MM.1S (cell line): Measurements from ENCODE around the gene JUN.
A peak's percentile ranks its signal among the peaks of the same experiment; 100 is the strongest.

Experiments
- DNase-seq: peaks from one replicate; pipeline ENCODE4 v3.0.0-alpha.2; 2015
- H2AFZ ChIP-seq: fragments of 300-600 bp; sonication (generic); 2 replicates; pipeline ENCODE4 v1.6.0; 2016; ENCODE audit warnings: antibody characterized with exemption, low read length
- H3F3A ChIP-seq: fragments of 300-600 bp; sonication (generic); 2 replicates; pipeline ENCODE4 v1.6.1; 2016; ENCODE audit warnings: mild to moderate bottlenecking, antibody characterized with exemption, low read length, moderate library complexity, mixed read lengths; ENCODE audit not compliant: insufficient read depth
- H3K27ac ChIP-seq: fragments of 300-600 bp; sonication (generic); 2 replicates; pipeline ENCODE4 v1.5.1; 2016; ENCODE audit warnings: mild to moderate bottlenecking, low read length
- H3K27me3 ChIP-seq: fragments of 300-600 bp; sonication (generic); replicated peaks from 2 replicates; pipeline ENCODE4 v1.6.0; 2016; ENCODE audit warnings: low read length; ENCODE audit not compliant: insufficient read depth
- H3K36me3 ChIP-seq: fragments of 300-600 bp; sonication (generic); replicated peaks from 2 replicates; pipeline ENCODE4 v1.6.1; 2016; ENCODE audit warnings: mild to moderate bottlenecking, low read length, mixed read lengths; ENCODE audit not compliant: insufficient read depth
- H3K4me1 ChIP-seq: fragments of 300-600 bp; sonication (generic); 2 replicates; pipeline ENCODE4 v1.6.1; 2016; ENCODE audit warnings: low read length, mixed read lengths
- H3K4me2 ChIP-seq: fragments of 300-600 bp; sonication (generic); 2 replicates; pipeline ENCODE4 v1.6.0; 2016; ENCODE audit warnings: low read depth, low read length
- H3K4me3 ChIP-seq: fragments of 300-600 bp; sonication (generic); 2 replicates; pipeline ENCODE4 v1.5.1; 2016; ENCODE audit warnings: low read length, mixed read lengths
- H3K79me2 ChIP-seq: fragments of 300-600 bp; sonication (generic); 2 replicates; pipeline ENCODE4 v1.6.1; 2016; ENCODE audit warnings: mixed run types, low read length, mixed read lengths
- H3K9ac ChIP-seq: fragments of 300-600 bp; sonication (generic); 2 replicates; pipeline ENCODE4 v1.6.1; 2016; ENCODE audit warnings: low read length, mixed read lengths
- H3K9me2 ChIP-seq: fragments of 300-600 bp; sonication (generic); replicated peaks from 2 replicates; pipeline ENCODE4 v1.6.1; 2016; ENCODE audit warnings: mild to moderate bottlenecking, low read length, mixed read lengths; ENCODE audit not compliant: insufficient read depth
- H3K9me3 ChIP-seq: fragments of 300-600 bp; sonication (generic); replicated peaks from 2 replicates; pipeline ENCODE4 v1.6.1; 2016; ENCODE audit warnings: mild to moderate bottlenecking, low read length, mixed read lengths; ENCODE audit not compliant: insufficient read depth
- H4K20me1 ChIP-seq: fragments of 300-600 bp; sonication (generic); 2 replicates; pipeline ENCODE4 v1.6.1; 2016; ENCODE audit warnings: mild to moderate bottlenecking, low read length, moderate library complexity, mixed read lengths; ENCODE audit not compliant: insufficient read depth
- EZH2 ChIP-seq: fragments of 300-600 bp; sonication (generic); optimal IDR thresholded peaks from 2 replicates; pipeline ENCODE3; 2017; ENCODE audit warnings: low read depth, mild to moderate bottlenecking, antibody characterized with exemption, low read length, mixed read lengths
- EZH2phosphoT487 ChIP-seq: fragments of 300-600 bp; sonication (generic); IDR thresholded peaks from 2 replicates; pipeline ENCODE4 v1.6.1; 2018; ENCODE audit warnings: antibody characterized with exemption, low read length
- TF ChIP-seq, protein P1 (sequence below): fragments of 300-600 bp; sonication (generic); IDR thresholded peaks from 2 replicates; pipeline ENCODE4 v1.5.1; 2016; ENCODE audit warnings: antibody characterized with exemption, low read length, mixed read lengths

JUN gene

GRCh38 chr1:58788259-58788658 is 4.4 kb upstream of the JUN start:
- H3K4me3 ChIP-seq: no peak overlapping the region
- no peak overlapping the region for H3K9ac ChIP-seq
- TF ChIP-seq EZH2 (no peak), EZH2phosphoT487 (no peak)
- H3K9me3 ChIP-seq: no peaks in the 10 kb centered on the region
- no peaks in the 10 kb centered on the region for H4K20me1 ChIP-seq
- H3K27me3 ChIP-seq: peaks cover 18% of the 10 kb centered on the region
- H3F3A ChIP-seq: peaks cover 24% of the 10 kb centered on the region
- no peak for DNase-seq
- no peak overlapping the region for H3K4me2 ChIP-seq
- H3K27ac ChIP-seq: no peak overlapping the region
- no peaks in the 10 kb centered on the region for H3K36me3 ChIP-seq
- H3K9me2 ChIP-seq: no peaks in the 10 kb centered on the region
- H3K4me1 ChIP-seq: peaks cover 11% of the 10 kb centered on the region; the same call in 1 of the 2 replicates
- no peak overlapping the region for H2AFZ ChIP-seq
- peaks cover 2% of the 10 kb centered on the region for H3K79me2 ChIP-seq

DNA sequence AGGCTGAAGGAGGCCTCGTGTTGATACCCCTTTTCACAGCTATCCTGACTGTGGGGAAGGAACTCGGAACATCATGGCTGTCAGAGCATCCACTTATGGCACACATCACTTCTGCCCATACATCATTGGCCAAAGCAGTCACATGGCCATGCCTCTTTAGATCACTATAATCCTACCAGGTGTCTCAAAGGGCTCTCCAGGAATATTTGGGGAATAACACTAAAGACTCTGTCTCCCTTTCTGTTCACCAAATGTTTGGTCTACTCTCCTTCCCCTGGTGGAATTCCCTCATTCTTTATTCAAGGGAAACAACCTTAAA is 3.0 kb upstream of the JUN start:
- Histone ChIP-seq H4K20me1 (no peaks in the 10 kb centered on the region), H3K9me2 (no peaks in the 10 kb centered on the region), H2AFZ (no peak overlapping the region), H3K27me3 (peaks cover 18% of the 10 kb centered on the region), H3K9me3 (no peaks in the 10 kb centered on the region), H3K79me2 (peaks cover 16% of the 10 kb centered on the region), H3F3A (peaks cover 32% of the 10 kb centered on the region), H3K9ac (no peak overlapping the region), H3K4me2 (no peak overlapping the region), H3K4me1 (peaks cover 16% of the 10 kb centered on the region; the same call in 1 of the 2 replicates), H3K27ac (no peak overlapping the region), H3K36me3 (no peaks in the 10 kb centered on the region), H3K4me3 (no peak overlapping the region)
- TF ChIP-seq EZH2phosphoT487 (no peak), EZH2 (no peak)
- TF ChIP-seq, protein P1, sequence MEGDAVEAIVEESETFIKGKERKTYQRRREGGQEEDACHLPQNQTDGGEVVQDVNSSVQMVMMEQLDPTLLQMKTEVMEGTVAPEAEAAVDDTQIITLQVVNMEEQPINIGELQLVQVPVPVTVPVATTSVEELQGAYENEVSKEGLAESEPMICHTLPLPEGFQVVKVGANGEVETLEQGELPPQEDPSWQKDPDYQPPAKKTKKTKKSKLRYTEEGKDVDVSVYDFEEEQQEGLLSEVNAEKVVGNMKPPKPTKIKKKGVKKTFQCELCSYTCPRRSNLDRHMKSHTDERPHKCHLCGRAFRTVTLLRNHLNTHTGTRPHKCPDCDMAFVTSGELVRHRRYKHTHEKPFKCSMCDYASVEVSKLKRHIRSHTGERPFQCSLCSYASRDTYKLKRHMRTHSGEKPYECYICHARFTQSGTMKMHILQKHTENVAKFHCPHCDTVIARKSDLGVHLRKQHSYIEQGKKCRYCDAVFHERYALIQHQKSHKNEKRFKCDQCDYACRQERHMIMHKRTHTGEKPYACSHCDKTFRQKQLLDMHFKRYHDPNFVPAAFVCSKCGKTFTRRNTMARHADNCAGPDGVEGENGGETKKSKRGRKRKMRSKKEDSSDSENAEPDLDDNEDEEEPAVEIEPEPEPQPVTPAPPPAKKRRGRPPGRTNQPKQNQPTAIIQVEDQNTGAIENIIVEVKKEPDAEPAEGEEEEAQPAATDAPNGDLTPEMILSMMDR: no peak
- no peak for DNase-seq

- H3K9ac ChIP-seq: no peak overlapping the region
- no peak overlapping the region for H3K4me3 ChIP-seq
- no peak overlapping the region for H2AFZ ChIP-seq
- H3K4me2 ChIP-seq: no peak overlapping the region
- peaks cover 18% of the 10 kb centered on the region for H3K27me3 ChIP-seq
- H3K36me3 ChIP-seq: no peaks in the 10 kb centered on the region
- DNase-seq: no peak
- TF ChIP-seq, protein P1: no peak
- TF ChIP-seq EZH2 (no peak), EZH2phosphoT487 (no peak)
- no peak overlapping the region for H3K27ac ChIP-seq
- H3K9me2 ChIP-seq: no peaks in the 10 kb centered on the region
- no peaks in the 10 kb centered on the region for H3K9me3 ChIP-seq
- no peaks in the 10 kb centered on the region for H4K20me1 ChIP-seq
- H3K79me2 ChIP-seq: peaks cover 19% of the 10 kb centered on the region
- H3K4me1 ChIP-seq: peaks cover 19% of the 10 kb centered on the region; the same call in 1 of the 2 replicates
- H3F3A ChIP-seq: peaks cover 36% of the 10 kb centered on the region
These were observed 2.5 kb upstream of the JUN start for GRCh38 chr1:58786184-58786926.

- peaks cover 18% of the 10 kb centered on the region for H3K27me3 ChIP-seq
- peak overlapping the region; percentile 77 for H2AFZ ChIP-seq
- H3F3A ChIP-seq: peaks cover 44% of the 10 kb centered on the region
- no peak for TF ChIP-seq EZH2
- no peak for TF ChIP-seq EZH2phosphoT487
- TF ChIP-seq, protein P1: no peak
- peaks cover 25% of the 10 kb centered on the region; the same call in 1 of the 2 replicates for H3K4me1 ChIP-seq
- H3K36me3 ChIP-seq: no peaks in the 10 kb centered on the region
- H3K27ac ChIP-seq: peak overlapping the region; percentile 95; the same call in 1 of the 2 replicates
- peaks cover 19% of the 10 kb centered on the region for H3K79me2 ChIP-seq
- no peaks in the 10 kb centered on the region for H3K9me3 ChIP-seq
- peak overlapping the region; percentile 93 for H3K4me2 ChIP-seq
- peak; percentile 90 for DNase-seq
- H4K20me1 ChIP-seq: no peaks in the 10 kb centered on the region
- peak overlapping the region; percentile 97 for H3K9ac ChIP-seq
- H3K4me3 ChIP-seq: peak overlapping the region; percentile 80
- H3K9me2 ChIP-seq: no peaks in the 10 kb centered on the region
These were observed 1.7 kb upstream of the JUN start for GRCh38 chr1:58785442-58786058.
